ENCODE measurements around the gene PCBP2. TPM values are rescaled to one million over a fixed set of nuclear protein-coding genes. Genes with fewer than 3 reads are reported as not detected.

The PCBP2 gene
- total RNA-seq, 1 donor from 2014 or later, result 503 TPM

DNA sequence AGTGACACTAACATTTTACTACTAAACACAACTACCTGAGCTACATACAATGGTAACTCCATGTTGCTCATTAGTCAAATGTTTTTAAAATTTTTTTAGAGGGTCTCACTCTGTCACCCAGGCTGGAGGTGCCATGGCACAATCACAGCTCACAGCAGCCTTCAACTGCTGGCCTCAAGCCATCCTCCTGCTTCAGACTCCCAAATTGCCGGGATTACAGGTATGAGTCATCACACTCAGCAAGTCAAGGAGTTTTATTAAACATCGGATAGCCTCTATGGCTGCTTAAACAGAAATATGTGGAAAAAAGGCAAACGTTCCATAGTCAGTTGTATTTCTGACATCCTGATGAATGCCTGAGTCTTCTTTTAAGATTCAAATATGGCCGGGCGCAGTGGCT lies 66.5 kb downstream of the PCBP2 start:
- intact Hi-C loops (cut with DNase I), result no loop called here
- DNase-seq (no peak), ATAC-seq (ENCODE audit: poor library complexity) (no peak)

DNA sequence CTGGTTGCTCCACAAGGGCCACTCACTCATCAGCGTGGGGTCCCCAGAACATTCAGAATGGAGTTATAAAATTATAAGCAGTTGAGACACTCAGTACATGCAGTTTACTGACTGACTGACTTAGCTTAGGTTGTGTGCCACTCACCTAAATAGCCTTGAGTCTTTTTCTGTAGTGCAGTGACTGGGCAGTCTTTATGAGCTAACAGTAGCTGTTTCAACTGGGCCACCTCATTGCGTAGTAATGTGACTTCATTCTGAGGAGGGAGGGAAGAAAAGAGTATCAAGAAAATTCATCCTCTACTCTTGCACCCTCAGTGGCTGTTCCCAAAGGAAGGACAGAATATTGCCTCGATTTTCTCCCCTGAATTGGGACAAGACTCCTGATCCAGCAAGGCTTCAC lies 71.2 kb downstream of the PCBP2 start:
- intact Hi-C loops (cut with DNase I), result no loop called here
- DNase-seq (no peak), ATAC-seq (ENCODE audit: poor library complexity) (no peak)

DNA sequence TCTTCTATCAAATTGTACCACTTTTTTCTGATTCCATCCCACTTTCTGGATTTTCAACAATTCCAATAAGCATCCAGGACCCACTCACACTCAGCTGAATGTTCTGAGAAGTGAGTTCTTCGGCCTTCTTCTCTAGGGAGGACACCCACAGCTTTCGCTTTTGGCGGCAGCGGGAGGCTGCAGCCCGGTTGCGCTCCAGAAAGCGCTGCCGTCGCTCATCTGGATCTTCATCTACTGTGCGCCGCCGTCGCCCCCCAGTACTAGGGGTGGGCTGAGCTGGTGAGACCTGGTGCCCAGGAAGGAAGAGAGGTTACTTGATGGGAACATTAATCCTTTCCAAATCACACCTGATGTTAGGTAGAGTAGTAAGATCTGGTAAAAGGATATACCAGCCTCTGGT lies 72.6 kb downstream of the PCBP2 start:
- intact Hi-C loops (cut with DNase I), result no loop called here
- DNase-seq (no peak), ATAC-seq (ENCODE audit: poor library complexity) (no peak)

DNA sequence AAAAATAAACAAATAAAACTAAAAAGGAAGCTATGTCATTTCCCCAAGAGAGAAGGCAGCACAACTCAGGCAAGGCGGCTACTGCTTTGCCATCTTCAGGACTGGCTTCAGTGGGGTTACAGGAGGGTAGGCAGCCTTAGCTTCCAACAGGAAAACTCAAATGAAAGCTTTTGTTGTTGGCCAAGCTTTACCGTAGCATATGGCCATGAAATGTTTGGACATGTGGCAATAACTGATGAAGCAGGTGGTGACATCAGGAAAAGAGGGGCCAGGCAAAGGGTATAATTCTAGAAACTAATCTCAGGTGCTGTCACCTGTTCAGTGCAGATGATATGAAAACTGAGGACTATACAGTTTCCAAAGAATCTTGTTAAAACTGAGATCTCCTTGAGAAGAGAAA lies 78.2 kb downstream of the PCBP2 start:
- no peak for ATAC-seq (ENCODE audit: poor library complexity)
- no peak for DNase-seq
- intact Hi-C loops (cut with DNase I), result no loop called here

Other genes starting within 250 kb of the PCBP2 start
- 0.97 TPM for gene ITGB7, start 244.9 kb upstream of the PCBP2 start, total RNA-seq
- 15.4 TPM for gene RARG, start 219.9 kb upstream of the PCBP2 start, total RNA-seq
- gene ESPL1, start 183.8 kb upstream of the PCBP2 start, total RNA-seq, result 0.81 TPM
- gene PFDN5, start 156.6 kb upstream of the PCBP2 start, total RNA-seq, result 359 TPM
- 37.0 TPM for gene MYG1, start 152.4 kb upstream of the PCBP2 start, total RNA-seq
- 40.9 TPM for gene AAAS, start 130.5 kb upstream of the PCBP2 start, total RNA-seq
- not detected for gene SP7, start 115.7 kb upstream of the PCBP2 start, total RNA-seq
- 26.3 TPM for gene SP1, start 71.9 kb upstream of the PCBP2 start, total RNA-seq
- not detected for gene AMHR2, start 28.2 kb upstream of the PCBP2 start, total RNA-seq
- 46.0 TPM for gene PRR13, start 10.4 kb upstream of the PCBP2 start, total RNA-seq
- 5.5 TPM for gene MAP3K12, start 47.4 kb downstream of the PCBP2 start, total RNA-seq
- 10.8 TPM for gene TARBP2, start 49.2 kb downstream of the PCBP2 start, total RNA-seq
- gene NPFF, start 55.4 kb downstream of the PCBP2 start, total RNA-seq, result not detected
- gene ATF7, start 174.3 kb downstream of the PCBP2 start, total RNA-seq, result 29.1 TPM
- 569 TPM for gene ATP5MC2, start 224.0 kb downstream of the PCBP2 start, total RNA-seq

Data from Right ventricle myocardium superior (tissue), 1 donor.